ENCODE data around the gene STAG2. TPM values are rescaled to one million over a fixed set of nuclear protein-coding genes. Genes with fewer than 3 reads are reported as not detected.

The STAG2 gene
- total RNA-seq, 1 donor from 2014 or later = 34.8 TPM

DNA sequence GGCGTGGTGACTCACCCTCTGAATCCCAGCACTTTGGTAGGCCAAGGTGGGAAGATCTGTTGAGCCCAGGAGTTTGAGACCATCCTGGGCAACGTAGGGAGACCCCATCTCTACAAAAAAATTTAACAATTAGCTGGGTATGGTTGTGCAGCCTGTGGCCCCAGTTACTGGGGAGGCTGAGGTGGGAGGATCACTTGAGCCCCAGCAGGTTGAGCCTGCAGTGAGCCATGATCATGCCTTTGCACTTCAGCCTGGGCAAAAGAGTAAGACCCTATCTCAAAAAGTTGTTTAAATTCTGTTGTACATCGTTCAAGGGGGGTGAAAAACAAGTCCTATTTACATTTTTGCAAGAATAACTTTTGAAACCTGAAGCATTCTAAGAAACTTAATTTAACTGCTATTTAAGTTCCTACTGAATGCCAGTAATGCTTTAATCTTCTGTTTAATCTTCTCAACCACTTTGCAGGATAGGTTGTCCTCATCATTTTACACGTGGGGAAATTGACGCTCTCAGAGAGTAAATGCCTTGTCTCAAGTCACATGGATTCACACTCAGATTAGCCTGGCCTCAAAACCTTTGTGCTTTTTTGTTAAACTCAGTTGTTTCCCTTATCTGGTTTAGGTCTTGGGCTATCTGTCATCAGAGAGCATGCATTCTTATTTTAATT is 7.0 kb downstream of the STAG2 start:
- ATAC-seq (no peak), DNase-seq (no peak)
- intact Hi-C loops (cut with micrococcal nuclease) = no loop called here

DNA sequence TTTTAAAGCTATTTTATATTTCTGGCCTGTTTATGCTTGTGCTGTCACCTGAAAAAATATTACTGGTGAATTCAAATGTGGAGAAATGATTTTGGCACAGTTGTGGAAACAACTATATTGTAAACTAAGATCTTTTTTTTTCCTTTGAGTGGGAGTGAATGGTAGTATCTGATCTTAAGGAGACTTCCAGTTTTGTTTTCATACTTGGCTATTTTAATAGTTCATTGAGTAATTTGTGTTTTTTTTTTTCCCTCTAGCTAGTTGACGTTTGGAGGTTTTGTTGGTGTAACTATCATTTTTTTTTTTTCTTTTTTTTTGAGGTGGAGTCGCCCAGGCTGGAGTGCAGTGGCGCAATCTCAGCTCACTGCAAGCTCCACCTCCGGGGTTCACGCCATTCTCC is 10.5 kb downstream of the STAG2 start:
- ATAC-seq = no peak
- intact Hi-C loops (cut with micrococcal nuclease) = no loop called here
- no peak for DNase-seq

DNA sequence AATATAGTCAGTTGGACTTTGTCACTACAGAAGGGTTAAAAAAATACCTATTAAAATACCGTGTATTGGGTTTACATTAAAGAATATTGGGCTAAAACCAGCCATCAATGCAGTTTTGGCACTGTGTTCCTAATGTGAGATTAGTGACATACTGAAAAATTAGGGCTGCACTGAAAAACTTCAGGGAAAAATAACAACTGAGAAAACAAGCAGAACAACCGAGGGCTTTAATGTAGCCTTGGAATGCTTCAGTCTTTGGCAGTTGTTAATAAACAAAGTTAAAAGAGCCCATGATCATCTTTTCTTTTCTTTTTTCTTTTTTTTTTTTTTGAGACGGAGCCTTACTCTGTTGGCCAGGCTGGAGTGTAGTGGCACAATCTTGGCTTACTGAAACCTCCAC is 12.4 kb downstream of the STAG2 start:
- ATAC-seq = no peak

DNA sequence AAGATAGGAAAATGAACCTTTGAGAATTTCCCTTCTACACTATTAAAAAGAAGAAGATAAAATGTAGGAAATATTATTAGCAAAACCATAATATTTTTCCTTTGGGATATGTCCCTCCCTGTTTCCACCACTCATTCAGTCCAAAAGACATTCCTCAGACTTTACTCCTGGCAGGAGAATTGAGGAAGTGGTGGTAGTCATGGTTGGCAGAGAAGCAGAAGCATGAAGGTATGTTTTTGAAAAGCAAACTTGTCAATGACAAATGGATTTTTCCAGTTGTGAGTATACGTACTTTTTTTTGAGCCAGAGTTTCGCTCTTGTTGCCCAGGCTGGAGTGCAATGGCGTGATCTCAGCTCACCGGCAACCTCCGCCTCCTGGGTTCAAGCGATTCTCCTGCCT is 13.7 kb downstream of the STAG2 start:
- intact Hi-C loops (cut with micrococcal nuclease) = no loop called here
- ATAC-seq (no peak), DNase-seq (no peak)

More for the DNA sequence above, 12.4 kb downstream of the STAG2 start:
- no peak for DNase-seq
- intact Hi-C loops (cut with micrococcal nuclease) = no loop called here

DNA sequence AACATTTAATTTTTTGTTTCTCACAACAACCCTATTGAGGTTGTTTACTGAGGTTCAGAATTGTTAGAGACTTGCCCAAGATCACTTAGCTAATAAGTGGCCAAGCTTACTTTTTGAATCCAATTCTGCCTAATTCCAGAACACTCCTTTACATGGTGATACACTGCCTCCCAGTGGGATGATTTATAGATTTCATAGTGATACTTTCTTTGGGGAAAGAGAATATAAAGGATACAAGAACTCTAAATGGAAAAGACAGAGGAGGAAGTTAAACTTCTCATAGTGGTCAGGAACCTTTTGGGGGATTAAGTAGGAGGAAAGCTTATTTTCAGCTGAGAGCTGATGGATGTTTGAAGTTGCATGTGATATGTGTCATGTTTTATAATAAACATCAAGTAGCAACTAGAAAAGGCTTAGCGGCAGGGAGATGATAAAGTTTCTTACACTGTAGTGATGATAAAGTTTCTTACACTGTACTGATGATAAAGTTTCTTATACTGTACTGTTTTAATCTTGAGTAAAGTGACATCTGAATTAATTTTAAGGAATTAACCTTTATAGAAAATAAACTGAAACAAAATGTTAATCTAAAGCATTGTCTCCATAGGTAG is 15.3 kb downstream of the STAG2 start:
- ATAC-seq (peak; percentile 27), DNase-seq (no peak)
- intact Hi-C loops (cut with micrococcal nuclease) = no loop called here

DNA sequence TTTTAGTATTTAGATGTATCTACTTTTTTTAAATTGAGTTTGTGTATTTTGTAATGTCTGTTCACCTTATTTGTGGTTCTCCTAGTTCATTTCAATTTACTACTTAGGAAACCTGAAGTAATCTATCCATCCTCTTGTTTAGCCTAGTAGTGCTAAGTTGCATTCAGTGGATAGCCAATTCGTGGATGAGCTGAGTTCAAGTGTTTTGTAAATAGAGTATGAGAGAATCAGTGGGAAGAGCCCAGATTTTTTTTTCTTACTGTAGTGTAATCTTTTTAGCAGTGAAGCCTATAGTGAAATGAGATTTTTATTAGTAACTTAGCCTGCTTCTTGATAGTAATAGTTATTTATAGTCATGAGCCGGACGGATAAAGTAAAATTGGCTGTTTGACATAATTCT is 21.7 kb downstream of the STAG2 start:
- intact Hi-C loops (cut with micrococcal nuclease) = no loop called here
- DNase-seq = no peak
- no peak for ATAC-seq

DNA sequence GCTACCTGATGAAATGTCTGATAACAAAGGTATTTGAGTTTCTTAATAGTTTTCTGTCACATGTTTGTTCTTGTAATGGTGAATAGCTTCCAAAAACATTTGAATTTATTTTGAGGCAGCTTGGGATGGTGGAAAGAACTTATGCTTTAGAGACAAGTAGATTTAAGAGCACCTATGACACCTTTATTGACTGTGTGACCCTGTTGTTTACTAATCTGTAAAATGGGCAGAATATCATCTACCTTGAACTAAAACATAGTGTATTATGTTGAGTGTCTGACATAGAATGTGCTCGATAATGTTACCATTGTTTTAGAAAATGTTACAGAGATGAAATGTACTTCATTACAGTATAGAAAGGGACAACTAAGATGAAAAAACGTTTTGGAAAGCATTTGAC is 24.9 kb downstream of the STAG2 start:
- ATAC-seq (no peak), DNase-seq (no peak)
- intact Hi-C loops (cut with micrococcal nuclease) = no loop called here

DNA sequence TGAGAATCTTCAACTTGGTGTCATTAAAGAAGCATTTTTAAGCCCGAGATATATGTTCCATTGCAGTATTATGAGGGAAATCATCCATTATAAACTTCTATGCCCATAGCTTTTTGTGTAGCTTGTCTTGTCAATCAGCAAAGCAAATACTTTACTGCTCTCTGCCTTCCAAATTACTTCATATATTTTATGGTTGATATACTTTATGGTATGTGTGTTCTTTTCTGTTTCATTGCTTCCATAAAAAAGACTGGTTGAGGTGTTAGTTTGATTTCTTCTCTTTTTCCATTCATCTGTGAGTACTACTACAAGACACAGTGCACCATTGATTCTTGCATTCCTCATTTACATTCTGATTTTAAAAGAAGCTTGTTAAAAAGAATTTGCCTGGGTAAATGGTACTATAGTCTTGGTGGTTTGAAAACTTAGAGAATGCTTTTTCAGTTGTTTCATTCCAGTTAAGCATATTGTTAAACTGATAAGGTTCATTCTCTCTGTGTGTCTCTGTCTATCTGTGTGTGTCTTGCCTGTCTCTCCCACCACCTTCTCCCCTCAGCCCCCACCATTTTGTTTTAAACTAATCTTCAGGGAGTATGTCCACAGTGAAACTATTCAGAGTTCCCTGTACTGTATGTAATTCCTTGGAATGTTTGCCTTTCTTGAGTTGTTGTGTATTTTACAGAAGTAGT is 27.1 kb downstream of the STAG2 start:
- no peak for DNase-seq
- intact Hi-C loops (cut with micrococcal nuclease) = no loop called here
- no peak for ATAC-seq

DNA sequence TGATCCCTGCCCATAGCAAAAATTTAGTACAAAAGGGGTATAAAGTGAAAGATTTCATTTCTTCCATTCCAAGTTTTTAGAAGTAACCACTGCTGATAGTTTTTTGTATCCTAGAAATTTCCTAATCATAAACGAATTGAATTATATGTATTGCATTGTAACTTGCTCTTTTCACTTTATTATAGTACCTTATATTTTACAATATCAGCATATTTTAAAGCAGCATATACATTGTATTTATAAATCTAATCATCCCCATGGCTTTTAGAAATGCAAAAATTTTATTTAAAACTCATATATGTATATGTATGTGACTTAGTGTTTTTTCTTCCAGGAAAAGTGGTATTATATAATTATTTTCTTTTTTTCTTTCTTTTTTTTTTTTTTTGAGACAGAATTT is 27.7 kb downstream of the STAG2 start:
- no peak for DNase-seq
- intact Hi-C loops (cut with micrococcal nuclease) = no loop called here
- no peak for ATAC-seq

DNA sequence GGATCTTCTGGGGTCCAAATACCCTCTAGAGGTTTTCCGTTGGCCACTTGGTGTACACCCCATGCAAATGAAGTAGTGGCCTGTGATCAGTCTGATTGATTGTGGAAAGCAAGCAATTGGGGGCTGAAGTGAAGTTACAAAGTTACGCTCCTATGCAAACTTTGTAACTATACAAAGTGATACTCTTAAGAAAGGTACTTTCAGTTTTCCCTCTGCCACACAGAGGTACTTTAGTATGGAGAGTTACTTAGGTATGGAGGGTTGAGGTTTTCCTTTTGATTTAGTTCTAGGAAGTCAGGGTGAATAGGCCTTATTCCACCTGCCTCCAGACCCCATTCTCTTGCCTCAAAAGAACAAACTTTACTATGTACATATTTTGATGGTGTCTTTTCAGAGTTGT is 28.7 kb downstream of the STAG2 start:
- ATAC-seq (no peak), DNase-seq (no peak)
- intact Hi-C loops (cut with micrococcal nuclease) = no loop called here

DNA sequence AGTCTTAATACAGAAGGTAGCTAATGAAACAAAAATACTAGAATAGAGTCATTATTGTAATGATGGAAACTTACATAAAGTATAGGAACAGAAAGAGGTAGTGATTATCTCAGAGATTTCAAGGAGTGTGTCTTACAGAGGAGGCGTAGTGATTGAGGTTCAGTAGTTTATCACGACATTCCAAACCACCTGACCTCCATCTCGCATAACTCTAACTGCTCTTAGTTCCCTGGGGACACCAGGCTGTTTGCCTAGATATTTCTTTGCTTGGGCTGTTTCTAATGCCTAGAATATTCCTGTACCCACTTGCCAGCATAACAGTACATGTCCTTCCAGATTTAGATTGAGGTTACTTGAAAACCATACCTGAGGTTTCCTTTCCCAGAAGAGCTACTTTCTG is 29.1 kb downstream of the STAG2 start:
- DNase-seq = no peak
- intact Hi-C loops (cut with micrococcal nuclease) = no loop called here
- ATAC-seq = no peak

DNA sequence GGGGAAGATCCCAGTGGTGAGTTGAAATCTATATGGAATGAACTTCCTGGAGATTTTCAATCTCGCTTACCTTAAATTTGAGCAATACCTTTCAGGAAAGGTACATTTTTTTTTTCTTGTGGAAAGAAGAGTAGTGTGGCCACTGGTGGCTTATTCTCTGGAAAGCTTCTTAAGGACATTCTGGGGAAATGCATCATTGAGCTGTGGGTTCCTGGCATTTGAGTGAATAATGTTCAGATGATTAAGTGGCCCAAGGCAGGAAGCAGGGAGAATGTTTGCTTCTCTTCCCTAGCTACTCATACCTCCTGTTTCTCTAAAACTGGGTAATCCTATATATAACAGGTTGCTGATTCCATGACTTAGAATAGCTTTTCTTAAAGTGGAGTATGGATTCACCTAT is 31.8 kb downstream of the STAG2 start:
- ATAC-seq = no peak
- intact Hi-C loops (cut with micrococcal nuclease) = no loop called here
- DNase-seq = no peak

DNA sequence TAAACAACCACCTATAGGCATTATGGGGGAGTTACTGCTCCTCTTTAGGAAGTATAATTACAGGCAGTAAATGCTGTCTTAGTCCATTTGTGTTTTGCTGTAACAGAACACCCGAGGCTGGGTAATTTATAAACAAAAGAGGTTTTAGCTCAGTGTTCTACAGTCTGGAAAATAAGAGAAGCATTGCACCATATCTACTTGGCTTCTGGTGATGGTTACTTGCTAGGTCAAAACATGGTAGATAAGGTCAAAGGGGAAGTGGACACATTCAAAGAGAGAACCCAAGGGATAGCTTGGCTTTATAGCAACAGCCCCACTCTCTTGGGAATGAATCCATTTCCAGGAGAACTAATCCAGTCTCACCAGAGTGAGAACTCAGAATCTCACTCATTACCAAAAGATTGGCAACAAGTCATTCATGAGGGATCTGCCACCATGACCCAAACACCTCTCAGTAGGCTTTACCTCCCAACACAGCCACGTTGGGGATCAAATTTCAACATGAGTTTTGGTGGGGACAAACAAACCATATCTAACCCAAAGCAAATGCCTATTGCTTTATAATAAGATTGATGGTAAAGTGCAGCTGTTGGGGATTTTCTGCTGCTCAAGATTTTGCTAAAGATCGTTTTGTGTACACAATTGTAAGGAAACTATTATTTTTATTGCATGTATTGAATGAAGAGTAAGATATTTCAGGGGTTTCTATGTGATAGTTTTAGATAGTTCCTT is 32.6 kb downstream of the STAG2 start:
- ATAC-seq (no peak), DNase-seq (no peak)
- intact Hi-C loops (cut with micrococcal nuclease) = no loop called here

DNA sequence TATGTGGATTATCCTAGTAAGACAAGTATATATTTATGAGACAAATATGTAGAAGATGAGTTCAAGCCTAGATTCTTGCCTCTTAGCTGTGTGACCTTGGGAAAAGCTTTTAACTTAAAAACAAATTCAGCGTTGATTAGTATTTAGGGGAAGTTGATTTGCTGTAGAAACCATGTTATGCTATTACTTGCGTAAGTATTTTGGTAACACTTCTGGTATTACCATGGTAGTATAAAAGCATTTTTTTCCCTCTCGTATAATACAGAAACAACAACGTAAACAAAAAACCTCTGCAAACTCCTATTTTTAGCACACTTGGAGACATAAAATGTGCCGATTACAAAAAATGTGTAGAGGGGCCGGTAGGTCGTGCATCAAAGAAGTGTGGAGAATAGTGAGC is 33.2 kb downstream of the STAG2 start:
- intact Hi-C loops (cut with micrococcal nuclease) = no loop called here
- DNase-seq (no peak), ATAC-seq (no peak)

DNA sequence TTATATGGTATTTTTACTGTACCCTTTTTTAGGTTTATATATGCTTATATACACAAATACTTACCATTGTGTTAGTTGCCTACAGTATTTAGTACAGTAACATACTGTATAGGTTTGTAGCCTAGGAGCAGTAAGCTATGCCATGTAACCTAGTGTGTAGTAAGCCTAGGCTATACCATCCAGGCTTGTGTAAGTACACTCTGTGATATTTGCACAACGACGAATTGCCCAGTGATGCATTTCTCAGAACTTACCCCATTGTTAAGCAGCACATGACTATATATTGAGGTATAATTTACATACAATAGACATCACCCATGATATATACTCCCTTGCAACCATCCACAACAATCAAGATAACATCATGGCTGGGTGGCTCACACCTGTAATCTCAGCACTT is 40.1 kb downstream of the STAG2 start:
- ATAC-seq = no peak
- intact Hi-C loops (cut with micrococcal nuclease) = no loop called here

DNA sequence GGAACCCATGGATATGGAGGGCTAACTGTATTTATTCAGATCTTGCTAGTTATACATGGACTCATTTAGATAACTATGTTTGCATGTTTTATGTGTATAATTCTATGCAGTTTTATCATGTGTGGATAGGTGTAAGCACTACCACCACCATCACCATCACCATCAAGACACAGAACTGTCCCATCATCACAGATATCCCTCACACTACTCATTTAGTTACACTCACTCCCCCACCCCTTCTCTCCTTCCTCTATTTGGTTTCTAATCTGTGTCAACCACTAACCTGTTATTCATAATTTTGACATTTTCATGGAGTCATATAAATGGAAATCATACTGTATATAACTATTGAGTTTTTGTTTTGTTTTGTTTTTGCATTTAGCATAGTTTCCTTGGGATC is 43.7 kb downstream of the STAG2 start:
- ATAC-seq = no peak
- intact Hi-C loops (cut with micrococcal nuclease) = no loop called here
- DNase-seq = no peak

More for the DNA sequence above, 40.1 kb downstream of the STAG2 start:
- DNase-seq = no peak

DNA sequence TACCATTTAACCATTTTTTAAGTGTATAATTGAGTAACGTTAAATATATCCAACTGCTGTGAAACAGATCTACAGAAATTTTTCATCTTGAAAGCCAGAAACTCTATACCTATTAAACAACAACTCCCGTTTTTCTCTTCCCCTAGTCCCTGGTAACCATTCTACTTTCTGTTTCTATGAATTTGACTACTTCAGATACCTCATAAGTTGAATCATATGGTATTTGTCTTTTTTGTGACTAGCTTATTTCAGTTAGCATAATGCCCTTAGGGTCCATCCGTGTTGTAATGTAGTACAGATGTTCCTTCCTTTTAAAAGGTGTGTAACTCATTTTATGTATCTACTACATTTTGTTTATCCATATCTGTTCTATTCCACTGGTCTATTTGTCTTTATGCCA is 48.7 kb downstream of the STAG2 start:
- no peak for ATAC-seq
- intact Hi-C loops (cut with micrococcal nuclease) = no loop called here
- no peak for DNase-seq

DNA sequence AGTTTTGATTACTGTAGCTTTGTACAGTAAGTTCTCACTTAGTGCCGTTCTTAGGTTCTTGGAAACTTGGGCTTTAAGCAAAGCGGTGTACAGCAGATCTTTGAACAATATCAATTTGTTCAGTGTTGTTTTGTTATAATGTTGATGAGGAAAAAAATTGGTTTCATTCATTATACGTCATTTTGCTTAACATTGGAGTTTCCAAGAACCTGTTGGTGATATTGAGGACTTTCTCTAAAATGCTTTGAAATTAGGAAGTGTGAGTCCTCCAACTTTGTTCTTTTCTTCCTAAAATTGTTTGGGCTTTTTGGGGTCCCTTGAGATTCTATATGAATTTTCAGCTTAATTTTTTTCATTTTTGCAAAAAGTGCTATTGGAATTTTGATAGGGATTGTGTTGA is 49.1 kb downstream of the STAG2 start:
- DNase-seq (no peak), ATAC-seq (no peak)
- intact Hi-C loops (cut with micrococcal nuclease) = no loop called here

DNA sequence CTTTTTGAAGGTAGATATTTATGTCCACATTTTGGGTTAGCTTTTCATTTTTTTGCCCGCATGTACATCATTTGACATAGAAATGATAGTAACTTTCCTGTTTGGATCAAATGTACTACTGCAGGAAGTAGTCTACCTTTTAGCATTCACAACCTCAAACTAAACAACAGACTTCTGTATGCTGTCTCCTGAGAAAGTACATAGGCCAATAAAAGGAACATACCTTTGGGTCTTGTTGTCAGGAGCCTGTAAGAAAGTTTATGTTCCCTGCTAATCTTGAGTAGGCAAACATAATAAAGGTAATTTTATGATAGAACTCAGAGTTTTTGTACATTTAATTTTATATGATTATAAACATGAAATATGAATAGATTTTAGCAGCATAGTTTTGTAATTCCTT is 54.2 kb downstream of the STAG2 start:
- DNase-seq (no peak), ATAC-seq (no peak)
- intact Hi-C loops (cut with micrococcal nuclease) = no loop called here

DNA sequence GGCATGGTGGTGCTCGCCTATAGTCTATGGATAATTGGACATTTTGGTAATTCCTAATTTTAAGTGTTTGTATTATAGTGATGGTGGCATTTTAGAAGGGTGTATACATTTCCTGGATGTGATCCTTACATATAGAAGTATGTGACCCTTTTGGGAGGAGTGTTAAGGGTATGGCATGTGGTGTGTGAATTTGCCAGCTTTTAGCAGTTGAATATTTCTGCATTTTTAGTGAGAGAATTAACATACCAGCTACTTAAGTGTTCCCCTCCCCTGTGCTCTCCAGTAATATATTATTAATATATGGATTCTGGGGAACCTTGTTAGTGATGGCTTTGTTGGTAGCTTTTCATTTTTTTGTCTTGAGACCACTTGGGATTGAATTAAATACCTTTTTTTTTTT is 55.3 kb downstream of the STAG2 start:
- ATAC-seq (no peak), DNase-seq (no peak)
- intact Hi-C loops (cut with micrococcal nuclease) = no loop called here

All from left ventricle myocardium superior (tissue), 1 donor.